DMS153 treated with DMSO at 0.1 percent for 48 hours (cell line): Measurements from ENCODE around the gene FLAD1.
"Not testable (repeated sequence)": the region's sequence is repeated elsewhere in the genome, so short reads cannot be mapped to it uniquely, and the experiment has no call there.

ENCODE experiments used
- DNase-seq: peaks from one replicate; lab custom pipeline; 2025; ENCODE audit not compliant: unreplicated experiment; lab: John Stamatoyannopoulos, UW

FLAD1 gene

GRCh38 chr1:154988058-154988954, 5.2 kb downstream of the FLAD1 start:
- no peak for DNase-seq

DNA sequence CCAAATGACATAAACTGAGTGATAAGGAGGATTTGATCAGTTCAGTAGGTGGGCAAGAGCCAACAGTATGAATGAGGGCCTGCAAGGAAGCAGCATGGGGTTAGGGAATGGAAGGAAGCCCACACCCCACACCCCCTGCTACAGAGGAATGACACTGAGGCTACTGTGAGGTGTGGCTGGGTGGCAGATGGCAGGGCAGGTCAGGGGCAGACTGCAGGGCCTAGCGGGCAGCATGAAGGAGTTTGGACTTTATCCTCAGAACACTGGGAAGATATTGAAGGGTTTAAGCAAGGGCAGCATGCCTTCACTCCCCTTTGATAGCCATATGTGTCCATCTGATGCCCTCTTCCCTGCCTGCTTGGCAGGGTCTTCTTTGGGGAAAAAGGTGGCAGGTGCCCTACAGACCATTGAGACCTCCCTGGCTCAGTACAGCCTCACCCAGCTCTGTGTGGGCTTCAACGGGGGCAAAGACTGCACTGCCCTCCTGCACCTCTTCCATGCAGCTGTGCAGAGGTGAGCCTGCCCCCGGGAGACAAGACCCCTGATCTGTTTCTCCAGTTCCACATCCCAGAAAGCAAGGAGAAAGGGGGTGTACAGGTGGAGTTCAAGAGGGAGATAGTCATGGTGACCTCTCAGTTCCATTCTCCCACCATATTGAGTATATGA, 6.2 kb downstream of the FLAD1 start:
- DNase-seq: no peak

GRCh38 chr1:154990276-154990675, 7.1 kb downstream of the FLAD1 start:
- no peak for DNase-seq

GRCh38 chr1:154992721-154993571, 9.8 kb downstream of the FLAD1 start:
- no peak for DNase-seq

DNA sequence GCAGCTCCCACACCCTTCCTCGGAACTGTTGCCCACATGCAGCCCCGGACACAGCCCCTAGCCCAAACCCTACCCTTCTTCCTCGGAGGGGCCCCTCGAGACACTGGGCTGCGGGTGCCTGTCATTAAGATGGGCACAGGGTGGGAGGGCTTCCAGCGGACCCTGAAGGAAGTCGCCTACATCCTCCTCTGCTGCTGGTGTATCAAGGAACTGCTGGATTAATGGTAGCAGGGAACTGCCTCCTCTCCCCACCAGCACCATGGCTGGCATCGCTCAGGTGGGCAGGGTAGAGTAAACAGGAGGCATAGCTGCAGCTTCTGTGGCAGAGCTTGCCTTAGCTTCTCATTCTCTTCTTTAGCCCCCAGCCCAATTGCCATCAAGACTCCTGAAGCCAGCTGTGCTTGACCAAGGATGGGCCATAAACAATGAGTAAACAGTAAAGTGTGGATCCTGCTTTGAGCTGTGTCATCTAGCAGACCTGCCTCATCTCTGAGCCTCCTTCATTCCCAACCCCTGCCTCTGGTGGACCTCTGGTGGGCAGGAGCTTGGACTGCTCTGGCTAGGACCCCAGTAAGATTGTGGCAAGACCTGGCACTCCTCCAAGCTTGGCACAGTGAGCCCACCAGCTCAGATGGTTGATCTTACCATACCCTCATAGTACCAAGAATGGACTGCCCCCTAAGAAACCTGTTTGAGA, 10.6 kb downstream of the FLAD1 start, which contains the start of gene LENEP:
Gene LENEP, plus strand, starts transcription at position 15 of the 697 bp plus-strand sequence. Its CDS starts 22 bp downstream, at position 37.
- no peak for DNase-seq

GRCh38 chr1:154994269-154994587, 11.1 kb downstream of the FLAD1 start:
- DNase-seq: no peak

DNA sequence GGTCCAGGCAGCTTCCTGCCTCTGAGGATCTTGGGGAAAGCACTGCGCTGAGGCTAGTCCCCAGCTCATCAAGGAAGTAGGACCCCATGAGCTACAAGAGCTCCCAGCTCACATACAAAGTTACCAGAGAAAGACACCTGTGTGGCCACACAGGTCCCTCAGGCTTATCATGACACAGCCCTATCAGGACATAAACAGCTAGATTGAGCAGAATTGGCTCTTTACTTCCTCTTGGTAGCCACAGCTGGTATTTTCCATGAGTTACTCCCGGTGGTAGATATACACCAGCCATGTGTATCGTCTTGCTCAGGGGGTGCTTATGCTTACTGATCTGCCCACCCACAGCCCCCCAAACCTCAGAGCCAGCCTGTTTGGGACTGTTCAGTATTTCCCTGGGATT, 11.4 kb downstream of the FLAD1 start:
- DNase-seq: no peak

GRCh38 chr1:154995301-154995983, 12.3 kb downstream of the FLAD1 start:
- DNase-seq: not testable (repeated sequence)

DNA sequence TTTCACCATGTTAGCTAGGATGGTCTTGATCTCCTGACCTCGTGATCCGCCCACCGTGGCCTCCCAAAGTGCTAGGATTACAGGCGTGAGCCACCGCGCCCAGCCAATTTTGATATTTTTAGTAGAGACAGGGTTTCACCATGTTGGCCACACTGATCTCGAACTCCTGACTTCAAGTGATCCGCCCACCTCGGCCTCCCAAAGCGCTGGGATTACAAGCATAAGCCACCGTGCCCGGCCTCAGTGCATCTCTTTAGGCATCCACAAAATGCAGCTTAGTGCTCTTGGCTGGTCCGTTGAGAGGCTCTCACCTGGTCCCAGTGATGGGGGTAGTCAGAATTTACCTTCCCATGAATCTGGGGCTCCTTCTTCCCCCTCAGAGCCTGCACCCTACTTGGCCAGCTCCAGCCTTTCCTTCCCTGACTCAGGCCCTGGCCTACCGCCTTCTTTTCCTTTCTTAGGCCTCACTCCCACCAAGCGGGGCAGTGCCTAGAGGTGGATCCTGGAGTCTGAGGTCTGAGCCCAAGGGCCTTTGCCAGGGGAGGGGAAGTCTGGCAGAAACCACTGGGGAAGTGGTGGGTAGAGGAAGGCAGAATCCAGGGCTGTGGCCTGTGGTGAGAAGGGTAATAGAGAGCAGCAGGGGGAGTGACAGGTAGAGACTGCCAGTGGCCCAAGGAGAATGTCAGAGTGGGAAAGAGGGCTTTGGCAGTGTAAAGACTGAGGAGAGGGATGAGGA, 14.0 kb downstream of the FLAD1 start:
- no peak for DNase-seq

- no peak for DNase-seq
Observed at GRCh38 chr1:154998201-154998780, 15.1 kb downstream of the FLAD1 start.

DNA sequence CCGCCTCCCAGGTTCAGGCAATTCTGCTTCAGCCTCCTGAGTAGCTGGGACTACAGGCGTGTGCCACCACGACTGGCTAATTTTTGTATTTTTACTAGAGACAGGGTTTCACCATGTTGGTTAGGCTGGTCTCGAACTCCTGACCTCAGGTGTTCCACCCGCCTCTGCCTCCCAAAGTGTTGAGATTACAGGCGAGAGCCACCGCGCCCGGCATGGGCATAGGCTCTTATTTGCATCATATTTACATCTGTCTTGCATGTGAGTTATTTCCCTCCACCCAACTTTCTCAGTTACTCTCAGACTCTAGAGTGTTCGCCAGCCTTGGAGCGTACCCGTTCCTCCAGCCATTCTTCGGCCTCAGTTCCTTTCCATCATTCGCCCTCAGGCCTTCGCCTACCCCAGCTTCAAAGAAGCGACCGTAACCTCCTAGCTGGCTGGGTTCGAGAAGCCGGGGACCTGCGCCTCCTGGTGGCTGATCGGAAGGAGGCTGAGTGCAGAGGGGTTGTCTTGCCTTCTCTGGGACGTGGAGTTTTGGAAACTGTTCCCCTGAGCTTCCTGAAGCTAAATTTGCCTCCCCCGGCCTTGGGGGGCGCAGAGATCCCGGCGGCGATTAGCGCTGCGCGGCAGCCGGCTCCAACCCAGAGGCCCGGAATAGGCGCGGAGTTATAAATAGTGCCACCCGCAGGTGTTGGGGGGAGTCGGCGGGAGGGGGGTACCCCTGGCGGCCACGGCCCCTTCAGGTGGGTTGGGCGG, 15.8 kb downstream of the FLAD1 start:
- DNase-seq: peak; percentile 71

GRCh38 chr1:154999571-155000410, 16.6 kb downstream of the FLAD1 start:
- peak; percentile 79 for DNase-seq

GRCh38 chr1:155000411-155000725, 17.2 kb downstream of the FLAD1 start:
- DNase-seq: peak; percentile 79

- DNase-seq: peak; percentile 97
Observed at GRCh38 chr1:155000726-155001424, 17.7 kb downstream of the FLAD1 start.

GRCh38 chr1:155001425-155001674, 18.2 kb downstream of the FLAD1 start:
- no peak for DNase-seq

DNA sequence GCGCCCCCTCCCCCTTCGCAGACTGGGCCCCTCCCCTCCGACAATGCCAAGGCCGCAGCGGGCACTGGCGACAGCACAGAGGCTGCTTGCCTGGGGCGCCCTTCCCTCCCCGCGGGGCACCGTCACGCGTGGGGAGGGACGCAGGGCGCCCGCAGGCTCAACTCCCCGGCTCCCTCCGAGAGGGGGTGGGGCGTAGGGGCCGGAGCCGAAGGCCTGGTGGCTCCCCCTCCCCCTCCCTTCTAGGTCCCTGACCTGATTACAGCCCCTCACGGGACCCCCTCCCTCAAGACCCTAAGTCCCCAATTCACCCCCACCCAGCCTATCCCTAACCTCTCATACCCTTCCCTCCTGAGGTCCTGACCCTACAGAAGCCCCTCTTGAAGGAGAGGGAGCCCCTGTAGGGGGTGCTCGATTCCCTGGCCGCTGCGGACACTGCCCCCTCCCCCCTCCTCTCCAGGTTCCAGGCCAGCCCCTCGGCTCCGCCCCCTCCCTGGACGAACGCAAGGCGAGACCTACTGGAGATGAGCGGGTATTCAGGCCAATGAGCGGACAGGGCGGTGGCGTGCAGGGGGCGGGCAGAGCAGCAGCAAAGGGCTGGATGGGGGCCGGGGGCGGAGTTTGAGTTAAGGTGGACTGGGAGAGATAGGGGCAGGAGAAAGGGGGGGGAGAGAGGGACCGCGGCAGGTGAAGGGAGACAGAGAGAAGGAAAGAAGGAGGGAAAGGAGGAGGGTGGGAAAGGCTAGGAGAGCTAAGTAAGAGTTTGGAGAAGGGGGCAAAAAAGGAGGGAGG, 18.7 kb downstream of the FLAD1 start:
- peak; percentile 100 for DNase-seq
